Peyer's patch (tissue), 4 donors: Measurements from ENCODE around the gene SCN9A. TPM values are rescaled to one million over a fixed set of nuclear protein-coding genes. Genes with fewer than 3 reads are reported as not detected.
"Not testable (repeated sequence)": the region's sequence is repeated elsewhere in the genome, so short reads cannot be mapped to it uniquely, and the experiment has no call there.

Experiments
- DNase-seq, 3 donors: peaks; one replicate each; pipeline ENCODE4 v3.0.0-alpha.2; 2017 to 2019
- H3K27ac ChIP-seq, 4 donors: fragments of 200-600 bp; sonication (generic); one replicate each; pipeline ENCODE4 v1.5.1; 2016 to 2019
- H3K27me3 ChIP-seq, 2 donors: fragments of 200-600 bp; sonication (generic); one replicate each; pipeline ENCODE4 v1.5.1; 2019
- H3K36me3 ChIP-seq, 3 donors: fragments of 200-600 bp; sonication (generic); one replicate each; pipeline ENCODE4 v1.5.1; 2016 to 2019
- H3K4me1 ChIP-seq, 4 donors: fragments of 200-600 bp; sonication (generic); one replicate each; pipeline ENCODE4 v1.5.1; 2016 to 2019
- H3K4me3 ChIP-seq, 4 donors: fragments of 200-600 bp; sonication (generic); 1 replicate in 3 of 4; 2 replicates in 1 of 4; pipeline ENCODE4 v1.5.1; 2016 to 2019; ENCODE audit warnings: mild to moderate bottlenecking in 1 of 4
- H3K9me3 ChIP-seq, 4 donors: fragments of 200-600 bp; sonication (generic); one replicate each; pipeline ENCODE4 v1.5.1; 2016 to 2019; ENCODE audit warnings: mild to moderate bottlenecking in 1 of 4
- CTCF ChIP-seq, 6 experiments: fragments of 450-650 bp in 4 of 6; fragments of 200-600 bp in 2 of 6; sonication (generic) in 1 of 6; IDR thresholded peaks; one replicate each; pipeline ENCODE4 v1.5.1; 2017 to 2019; ENCODE audit warnings: antibody characterized with exemption in 6 of 6, mild to moderate bottlenecking in 3 of 6, moderate library complexity in 1 of 6
- POLR2A ChIP-seq, 2 donors: fragments of 450-650 bp; IDR thresholded peaks; one replicate each; pipeline ENCODE4 v1.5.1; 2017; ENCODE audit warnings: antibody characterized with exemption in 2 of 2, mild to moderate bottlenecking in 2 of 2, moderate library complexity in 2 of 2
- total RNA-seq, 4 donors: library from RNA; depleted of rRNA; stranded (reverse); fragments of >200 nt; gene quantifications; one replicate each; pipeline ENCODE4 v1.1.0, GENCODE V29; 2016

SCN9A gene
- total RNA-seq, 4 donors from 2014 or later = 7.5 to 19.8 (median 8.7) TPM

DNA sequence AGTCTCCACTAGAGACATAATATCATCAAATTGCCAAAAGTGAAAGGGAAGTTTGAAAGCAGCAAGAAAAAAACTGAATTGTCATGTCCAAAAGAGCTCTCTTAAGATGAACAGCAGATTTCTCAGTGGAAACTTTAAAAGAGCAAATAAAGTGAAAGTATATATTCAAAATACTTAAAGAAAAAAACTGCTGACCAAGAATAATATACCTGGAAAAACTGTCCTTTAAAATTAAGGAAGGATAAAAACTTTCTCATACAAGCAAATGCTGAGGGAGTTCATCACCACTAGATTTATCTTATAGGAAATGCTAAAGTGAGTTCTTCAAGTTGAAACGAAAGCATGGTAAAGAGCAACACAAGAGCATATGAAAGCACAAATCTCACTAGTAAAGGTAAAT, 164.7 kb downstream of the SCN9A start:
- Histone ChIP-seq H3K27ac (no peak overlapping the region), H3K9me3 (no peaks in the 10 kb centered on the region), H3K36me3 (no peaks in the 10 kb centered on the region), H3K4me1 (no peaks in the 10 kb centered on the region), H3K4me3 (no peak overlapping the region), H3K27me3 (no peaks in the 10 kb centered on the region)
- no peak for TF ChIP-seq POLR2A (IDR thresholded peaks at IDR 0.05)
- TF ChIP-seq CTCF (IDR thresholded peaks at IDR 0.05) = no peak
- DNase-seq = no peak

GRCh38 chr2:166209944-166210343, 165.8 kb downstream of the SCN9A start:
- H3K9me3 ChIP-seq, H3K27ac ChIP-seq, DNase-seq: not testable (repeated sequence)

GRCh38 chr2:166209367-166209766, 166.4 kb downstream of the SCN9A start:
- H3K36me3 ChIP-seq, H3K4me3 ChIP-seq, DNase-seq, H3K4me1 ChIP-seq, H3K9me3 ChIP-seq, H3K27me3 ChIP-seq, H3K27ac ChIP-seq: not testable (repeated sequence)

More at GRCh38 chr2:166209944-166210343, 165.8 kb downstream of the SCN9A start:
- H3K36me3 ChIP-seq, H3K4me1 ChIP-seq, H3K4me3 ChIP-seq, H3K27me3 ChIP-seq: not testable (repeated sequence)

DNA sequence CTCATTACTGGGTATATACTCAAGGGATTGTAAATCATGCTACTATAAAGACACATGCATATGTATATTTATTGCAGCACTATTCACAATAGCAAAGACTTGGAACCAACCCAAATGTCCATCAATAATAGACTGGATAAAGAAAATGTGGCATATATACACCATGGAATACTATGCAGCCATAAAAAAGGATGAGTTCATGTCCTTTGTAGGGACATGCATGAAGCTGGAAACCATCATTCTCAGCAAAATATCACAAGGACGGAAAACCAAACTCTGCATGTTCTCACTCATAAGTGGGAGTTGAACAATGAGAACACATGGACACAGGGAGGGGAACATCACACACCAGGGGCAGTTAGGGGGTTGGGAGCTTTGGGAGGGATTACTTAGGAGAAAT, 169.6 kb downstream of the SCN9A start:
- H3K27ac ChIP-seq, H3K4me1 ChIP-seq, H3K4me3 ChIP-seq: not testable (repeated sequence)

DNA sequence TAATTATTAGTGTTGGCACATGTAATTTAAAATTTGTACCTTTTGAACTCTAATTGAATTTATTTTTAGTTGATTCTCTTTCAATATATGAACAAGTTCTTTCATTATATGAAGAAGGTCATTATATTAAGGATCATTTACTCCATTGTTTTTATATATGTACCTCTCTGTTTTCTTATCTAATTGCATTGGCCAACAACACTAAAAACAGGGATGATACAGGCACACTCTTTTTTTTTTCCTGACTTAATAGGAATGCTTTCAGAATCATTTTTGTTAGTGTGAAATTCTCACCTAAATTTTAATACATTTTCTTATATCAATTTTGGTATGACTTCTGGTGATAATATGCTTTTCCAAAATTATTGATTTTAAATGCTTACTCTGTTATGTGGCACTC, 173.0 kb downstream of the SCN9A start:
- no peak overlapping the region for H3K4me3 ChIP-seq
- H3K9me3 ChIP-seq = no peaks in the 10 kb centered on the region
- H3K4me1 ChIP-seq = no peaks in the 10 kb centered on the region
- H3K36me3 ChIP-seq = no peaks in the 10 kb centered on the region
- H3K27ac ChIP-seq = no peak overlapping the region
- H3K27me3 ChIP-seq = no peaks in the 10 kb centered on the region
- no peak for DNase-seq
- TF ChIP-seq CTCF (IDR thresholded peaks at IDR 0.05) (no peak), POLR2A (IDR thresholded peaks at IDR 0.05) (no peak)

More for the DNA sequence above, 169.6 kb downstream of the SCN9A start:
- H3K9me3 ChIP-seq, DNase-seq, H3K27me3 ChIP-seq, H3K36me3 ChIP-seq: not testable (repeated sequence)

DNA sequence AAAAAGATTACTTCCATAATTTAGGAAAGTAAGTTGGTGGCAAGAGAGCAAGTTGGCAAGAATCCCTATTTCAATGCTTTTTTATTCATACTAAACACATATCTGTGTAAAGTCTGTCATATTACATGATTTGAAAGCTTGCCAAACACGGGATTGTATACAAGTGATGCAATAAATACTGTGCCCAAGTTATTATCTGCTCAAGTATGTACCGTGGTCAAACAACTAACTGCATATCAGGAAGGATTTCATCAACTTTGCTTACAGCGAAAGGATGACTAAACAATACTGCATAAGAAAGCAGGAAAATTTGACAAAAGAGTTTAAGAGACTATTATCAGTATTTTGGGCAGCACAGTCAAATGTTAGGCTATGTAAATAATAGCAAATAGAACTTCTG, 178.3 kb downstream of the SCN9A start:
- Histone ChIP-seq H3K27ac (no peak overlapping the region), H3K27me3 (no peaks in the 10 kb centered on the region), H3K9me3 (no peaks in the 10 kb centered on the region), H3K36me3 (no peaks in the 10 kb centered on the region), H3K4me3 (no peak overlapping the region), H3K4me1 (no peaks in the 10 kb centered on the region)
- TF ChIP-seq POLR2A (IDR thresholded peaks at IDR 0.05) (no peak), CTCF (IDR thresholded peaks at IDR 0.05) (no peak)
- no peak for DNase-seq

- Histone ChIP-seq H3K4me1 (no peaks in the 10 kb centered on the region), H3K27ac (no peak overlapping the region), H3K27me3 (no peaks in the 10 kb centered on the region), H3K9me3 (no peaks in the 10 kb centered on the region), H3K4me3 (no peak overlapping the region), H3K36me3 (no peaks in the 10 kb centered on the region)
- DNase-seq = no peak
- TF ChIP-seq POLR2A (IDR thresholded peaks at IDR 0.05) (no peak), CTCF (IDR thresholded peaks at IDR 0.05) (no peak)
Measured at GRCh38 chr2:166193407-166193806, 182.3 kb downstream of the SCN9A start.
